Aorta (tissue), 5 donors: ENCODE data around the gene DUSP10. TPM values are rescaled to one million over a fixed set of nuclear protein-coding genes. Genes with fewer than 3 reads are reported as not detected.

Source experiments
- ATAC-seq: fragments of 200-7000 bp; cut with Tn5 transposase; one replicate; pipeline ENCODE4 v1.9.1; 2022; ENCODE audit warnings: moderate library complexity; ENCODE audit not compliant: low FRiP score
- DNase-seq, 2 donors: peaks; one replicate each; pipeline ENCODE4 v3.0.0-alpha.2; 2020
- H3K27ac ChIP-seq, 2 donors: one replicate each; pipeline ENCODE4 v1.5.1; 2013; ENCODE audit warnings: low read length in 2 of 2, mild to moderate bottlenecking in 2 of 2, moderate library complexity in 2 of 2, control low read depth in 1 of 2, inconsistent platforms in 1 of 2, low read depth in 1 of 2
- H3K27me3 ChIP-seq, 2 donors: one replicate each; pipeline ENCODE4 v1.6.1; 2013; ENCODE audit warnings: control low read depth in 1 of 2, low read length in 1 of 2, mild to moderate bottlenecking in 1 of 2, moderate library complexity in 1 of 2; ENCODE audit not compliant: insufficient read depth in 2 of 2, control insufficient read depth in 1 of 2
- H3K36me3 ChIP-seq, 2 donors: one replicate each; pipeline ENCODE4 v1.6.1; 2013; ENCODE audit warnings: control low read depth in 1 of 2, low read length in 1 of 2, mild to moderate bottlenecking in 1 of 2; ENCODE audit not compliant: insufficient read depth in 2 of 2, control insufficient read depth in 1 of 2
- H3K4me1 ChIP-seq, 2 donors: one replicate each; pipeline ENCODE4 v1.6.1; 2013; ENCODE audit warnings: low read length in 2 of 2, control low read depth in 1 of 2, mild to moderate bottlenecking in 1 of 2, moderate library complexity in 1 of 2; ENCODE audit not compliant: insufficient read depth in 2 of 2, control insufficient read depth in 1 of 2
- H3K4me3 ChIP-seq, 2 donors: one replicate each; pipeline ENCODE4 v1.5.1; 2013; ENCODE audit warnings: low read length in 2 of 2, control low read depth in 1 of 2, mild to moderate bottlenecking in 1 of 2
- H3K9me3 ChIP-seq: one replicate; pipeline ENCODE4 v1.6.1; 2013; ENCODE audit warnings: mild to moderate bottlenecking, low read length; ENCODE audit not compliant: control insufficient read depth
- WGBS, 2 donors: extraction: QIAGEN DNeasy Blood & Tissue Kit; methylation state at CpG; one replicate each; pipeline ENCODE4 v1.1.7; 2013; 5-methylcytosine and 5-hydroxymethylcytosine counted together
- intact Hi-C, 2 donors: fragments of 100-400 bp; cut with DNase I; formaldehyde crosslinking; loops; one replicate each; pipeline versions ENCODE4 v1.14.2 to v1.15.0; 2022
- polyA plus RNA-seq, 2 donors: library from polyadenylated mRNA; stranded (reverse); fragments of 200-250 nt; gene quantifications; one replicate each; pipeline ENCODE4 v1.2.3, GENCODE V29; 2013
- total RNA-seq, 2 donors: library from RNA; stranded (reverse); fragmentation: NEBNext Ultra II Directional; extraction: Animal tissue kit (Norgen Biotek cat#: 25700); gene quantifications; one replicate each; pipeline ENCODE4 v1.2.1, GENCODE V29; 2021
- donor health status: healthy with polysubstance abuse.
- donor health status: Bipolar disorder and iron deficiency.
- donor health status: DM: no; HTN: no; CAD: no.
- donor health status: DM: no; HTN: no; CAD: no.
- donor health status: DM: yes; HTN: yes; CAD: no.

Gene DUSP10
- total and polyA plus RNA-seq, 4 donors, result 0.33 to 5.4 (median 4.8) TPM

- DNase-seq, result no peak
- H3K36me3 ChIP-seq, result no peaks in the 10 kb centered on the region
- no peak overlapping the region for H3K4me3 ChIP-seq
- no peaks in the 10 kb centered on the region for H3K9me3 ChIP-seq
- no peak overlapping the region for H3K27ac ChIP-seq
- H3K4me1 ChIP-seq, result peaks cover 0 to 7% of the 10 kb centered on the region in 2 donors
- no peak for ATAC-seq
- H3K27me3 ChIP-seq, result no peaks in the 10 kb centered on the region
- 91 to 92% methylated on average over 16 of the region's 16 CpGs for WGBS, 2 donors
- intact Hi-C loops, result no loop called here
Measured at GRCh38 chr1:221714227-221715152, 27.4 kb downstream of the DUSP10 start.

- intact Hi-C loops, result no loop called here
- no peak overlapping the region for H3K4me3 ChIP-seq
- H3K27ac ChIP-seq, result no peak overlapping the region
- H3K4me1 ChIP-seq, result no peaks in the 10 kb centered on the region
- WGBS, 2 donors, result 77 to 80% methylated on average over 3 of the region's 3 CpGs
- ATAC-seq, result no peak
- DNase-seq, result peak in 1 of 2 donors; percentile 62
- no peaks in the 10 kb centered on the region for H3K27me3 ChIP-seq
- H3K9me3 ChIP-seq, result no peaks in the 10 kb centered on the region
- no peaks in the 10 kb centered on the region for H3K36me3 ChIP-seq
Measured at GRCh38 chr1:221712776-221713431, 29.0 kb downstream of the DUSP10 start.

- ATAC-seq (no peak), DNase-seq (no peak)
- Histone ChIP-seq H3K27ac (no peak overlapping the region), H3K36me3 (no peaks in the 10 kb centered on the region), H3K4me1 (no peaks in the 10 kb centered on the region), H3K9me3 (no peaks in the 10 kb centered on the region), H3K4me3 (no peak overlapping the region), H3K27me3 (no peaks in the 10 kb centered on the region)
- intact Hi-C loops, result no loop called here
- 79 to 89% methylated on average over 1 of the region's 1 CpG for WGBS, 2 donors
Measured at GRCh38 chr1:221712198-221712684, 29.6 kb downstream of the DUSP10 start.

- Histone ChIP-seq H3K27me3 (no peaks in the 10 kb centered on the region), H3K4me1 (no peaks in the 10 kb centered on the region), H3K36me3 (no peaks in the 10 kb centered on the region), H3K27ac (no peak overlapping the region), H3K9me3 (no peaks in the 10 kb centered on the region), H3K4me3 (no peak overlapping the region)
- intact Hi-C loops, result no loop called here
- ATAC-seq (no peak), DNase-seq (no peak)
- WGBS, 2 donors, result 89 to 97% methylated on average over 1 of the region's 1 CpG
Measured at GRCh38 chr1:221711656-221712055, 30.2 kb downstream of the DUSP10 start.

- H3K27me3 ChIP-seq, result no peaks in the 10 kb centered on the region
- H3K4me1 ChIP-seq, result no peaks in the 10 kb centered on the region
- 80 to 88% methylated on average over 3 of the region's 3 CpGs for WGBS, 2 donors
- H3K36me3 ChIP-seq, result no peaks in the 10 kb centered on the region
- DNase-seq (no peak), ATAC-seq (no peak)
- H3K27ac ChIP-seq, result no peak overlapping the region
- intact Hi-C loops, result no loop called here
- H3K9me3 ChIP-seq, result no peaks in the 10 kb centered on the region
- H3K4me3 ChIP-seq, result no peak overlapping the region
Measured at GRCh38 chr1:221711063-221711577, 30.8 kb downstream of the DUSP10 start.

GRCh38 chr1:221709854-221710253, 32.0 kb downstream of the DUSP10 start:
- H3K4me3 ChIP-seq, result no peak overlapping the region
- intact Hi-C loops, result no loop called here
- DNase-seq, result no peak
- no peak for ATAC-seq
- H3K9me3 ChIP-seq, result no peaks in the 10 kb centered on the region
- H3K4me1 ChIP-seq, result no peaks in the 10 kb centered on the region
- H3K27ac ChIP-seq, result no peak overlapping the region
- H3K27me3 ChIP-seq, result no peaks in the 10 kb centered on the region
- H3K36me3 ChIP-seq, result peaks cover 0 to 5% of the 10 kb centered on the region in 2 donors
- 79 to 99% methylated on average over 3 of the region's 3 CpGs for WGBS, 2 donors

- WGBS, 2 donors, result 48 to 51% methylated on average over 3 of the region's 3 CpGs
- H3K4me1 ChIP-seq, result no peaks in the 10 kb centered on the region
- no peak overlapping the region for H3K4me3 ChIP-seq
- H3K27me3 ChIP-seq, result no peaks in the 10 kb centered on the region
- H3K27ac ChIP-seq, result no peak overlapping the region
- H3K36me3 ChIP-seq, result peaks cover 0 to 5% of the 10 kb centered on the region in 2 donors
- no peak for DNase-seq
- ATAC-seq, result no peak
- no peaks in the 10 kb centered on the region for H3K9me3 ChIP-seq
- intact Hi-C loops, result no loop called here
Measured at GRCh38 chr1:221708987-221709386, 32.9 kb downstream of the DUSP10 start.

GRCh38 chr1:221708076-221708571, 33.8 kb downstream of the DUSP10 start:
- no peaks in the 10 kb centered on the region for H3K9me3 ChIP-seq
- intact Hi-C loops, result no loop called here
- WGBS, 2 donors, result 40 to 48% methylated on average over 5 of the region's 5 CpGs
- H3K4me1 ChIP-seq, result no peaks in the 10 kb centered on the region
- peak; percentile 62 for ATAC-seq
- peaks cover 0 to 7% of the 10 kb centered on the region in 2 donors for H3K36me3 ChIP-seq
- no peak for DNase-seq
- no peak overlapping the region for H3K4me3 ChIP-seq
- H3K27ac ChIP-seq, result no peak overlapping the region
- H3K27me3 ChIP-seq, result no peaks in the 10 kb centered on the region
